Stimulated activated CD4-positive, alpha-beta T cell treated with anti-CD3 and anti-CD28 coated beads, Interleukin-1b, Interleukin-23, amount 100 ng/mL, for 48 hours (primary cell): ENCODE measurements around the gene PDX1.
A peak's percentile ranks its signal among the peaks of the same experiment; 100 is the strongest.

Experiments used
- DNase-seq: peaks from one replicate; pipeline ENCODE4 v3.0.0-alpha.2; 2020

The PDX1 gene

DNA sequence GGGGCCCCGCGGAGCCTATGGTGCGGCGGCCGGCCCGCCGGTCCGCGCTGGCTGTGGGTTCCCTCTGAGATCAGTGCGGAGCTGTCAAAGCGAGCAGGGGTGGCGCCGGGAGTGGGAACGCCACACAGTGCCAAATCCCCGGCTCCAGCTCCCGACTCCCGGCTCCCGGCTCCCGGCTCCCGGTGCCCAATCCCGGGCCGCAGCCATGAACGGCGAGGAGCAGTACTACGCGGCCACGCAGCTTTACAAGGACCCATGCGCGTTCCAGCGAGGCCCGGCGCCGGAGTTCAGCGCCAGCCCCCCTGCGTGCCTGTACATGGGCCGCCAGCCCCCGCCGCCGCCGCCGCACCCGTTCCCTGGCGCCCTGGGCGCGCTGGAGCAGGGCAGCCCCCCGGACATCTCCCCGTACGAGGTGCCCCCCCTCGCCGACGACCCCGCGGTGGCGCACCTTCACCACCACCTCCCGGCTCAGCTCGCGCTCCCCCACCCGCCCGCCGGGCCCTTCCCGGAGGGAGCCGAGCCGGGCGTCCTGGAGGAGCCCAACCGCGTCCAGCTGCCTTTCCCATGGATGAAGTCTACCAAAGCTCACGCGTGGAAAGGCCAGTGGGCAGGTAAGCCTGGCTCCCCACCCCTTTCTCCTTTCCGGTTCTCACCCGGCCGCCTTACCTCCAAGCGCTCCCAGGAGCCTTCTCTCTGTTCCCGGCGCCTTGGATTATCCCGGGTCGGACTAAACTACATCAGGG lies at the start of gene PDX1:
PDX1 (plus strand) TSS at position 67 of the 743 bp plus-strand sequence; CDS start at position 206, 139 bp downstream.
- DNase-seq: no peak

DNA sequence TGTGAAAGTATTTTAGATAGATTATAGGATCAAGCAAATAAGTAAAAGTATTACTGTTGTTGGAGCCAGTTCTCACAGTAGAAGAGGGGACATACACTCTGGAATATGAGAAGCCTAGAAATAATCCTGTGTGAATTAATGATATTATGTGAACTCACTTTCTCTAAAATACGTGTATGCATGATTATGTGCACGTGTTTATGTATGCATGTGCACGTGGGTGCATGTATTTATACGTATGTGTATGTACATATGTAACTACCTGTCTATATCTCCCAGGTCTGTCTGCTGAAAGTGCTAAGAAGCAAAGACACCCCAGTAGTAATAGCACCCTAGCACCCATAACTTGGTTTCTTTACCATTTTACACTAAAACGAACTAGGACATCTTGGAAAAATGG lies 41.5 kb upstream of the PDX1 start:
- no peak for DNase-seq

DNA sequence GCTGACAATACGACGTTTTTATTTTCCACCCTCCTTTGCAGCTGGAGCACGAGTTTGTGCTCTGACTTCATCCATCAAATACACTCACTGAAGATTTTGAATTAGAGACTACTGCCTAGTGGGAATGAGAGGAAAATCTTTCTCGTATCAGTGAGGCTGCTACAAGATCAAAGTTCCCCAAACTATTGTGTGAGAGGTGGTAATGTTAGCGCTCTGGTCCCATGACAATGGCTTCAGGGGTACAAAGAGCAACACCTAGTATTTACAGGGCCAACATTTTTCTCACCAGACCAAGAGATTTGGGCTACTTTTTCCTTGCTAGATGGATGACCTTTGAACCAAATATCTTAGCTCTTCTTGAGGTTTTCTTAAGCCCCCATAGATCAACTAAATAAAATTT lies 30.3 kb upstream of the PDX1 start:
- DNase-seq: no peak

DNA sequence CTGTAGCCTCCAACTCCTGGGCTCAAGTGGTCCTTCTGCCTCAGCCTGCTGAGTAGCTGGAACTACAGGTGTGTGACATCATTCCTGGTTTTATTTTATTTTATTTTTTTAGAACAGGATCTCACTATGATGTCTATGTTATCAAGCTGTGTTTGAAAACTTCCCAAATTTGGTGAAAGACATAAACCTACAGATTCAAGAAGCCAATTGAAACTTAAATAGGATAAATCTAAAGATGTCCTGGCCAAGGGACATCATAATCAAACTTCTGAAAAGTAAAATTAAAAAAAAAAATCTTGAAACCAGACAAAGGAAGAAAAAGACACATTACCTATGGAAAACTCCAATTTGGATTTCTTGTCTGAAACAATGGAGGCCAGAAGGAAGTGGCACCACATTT lies 23.1 kb upstream of the PDX1 start:
- DNase-seq: no peak

DNA sequence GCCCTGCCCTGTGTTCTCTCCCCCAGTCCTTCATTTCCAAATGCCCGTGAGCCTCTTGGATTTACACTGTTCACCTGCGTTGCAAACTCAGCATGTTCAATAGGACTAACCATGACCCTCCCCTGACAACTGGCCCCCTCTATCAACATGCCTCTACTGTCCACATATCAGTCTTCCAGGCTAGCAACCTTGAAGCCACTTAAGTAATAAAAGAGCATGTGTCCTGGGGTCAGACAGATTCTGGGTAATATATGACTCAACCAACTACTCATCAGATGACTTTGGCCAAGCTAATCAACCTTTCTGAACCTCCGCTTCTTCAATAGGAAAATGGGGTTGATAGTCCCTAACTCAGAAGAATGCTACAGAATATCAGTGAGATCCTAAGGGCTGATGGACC lies 15.1 kb upstream of the PDX1 start:
- no peak for DNase-seq

DNA sequence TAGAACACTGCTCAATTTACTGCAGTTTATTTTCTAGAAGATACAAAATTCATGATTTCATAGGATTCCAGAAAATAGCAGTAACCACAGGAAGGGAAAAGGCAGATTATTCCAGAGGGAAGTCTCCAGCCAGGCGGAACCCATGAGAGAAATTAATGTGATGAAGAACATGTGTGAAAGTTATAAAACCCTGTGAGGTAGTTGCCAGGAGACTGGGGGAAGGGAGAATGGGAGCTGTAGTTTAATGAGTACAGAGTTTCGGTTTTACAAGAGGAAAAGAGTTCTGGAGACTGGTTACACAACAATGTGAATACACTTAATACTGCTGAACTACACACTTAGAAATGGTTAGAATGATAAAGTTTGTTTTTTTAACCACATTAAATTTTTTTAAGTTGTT lies 14.2 kb upstream of the PDX1 start:
- DNase-seq: no peak

DNA sequence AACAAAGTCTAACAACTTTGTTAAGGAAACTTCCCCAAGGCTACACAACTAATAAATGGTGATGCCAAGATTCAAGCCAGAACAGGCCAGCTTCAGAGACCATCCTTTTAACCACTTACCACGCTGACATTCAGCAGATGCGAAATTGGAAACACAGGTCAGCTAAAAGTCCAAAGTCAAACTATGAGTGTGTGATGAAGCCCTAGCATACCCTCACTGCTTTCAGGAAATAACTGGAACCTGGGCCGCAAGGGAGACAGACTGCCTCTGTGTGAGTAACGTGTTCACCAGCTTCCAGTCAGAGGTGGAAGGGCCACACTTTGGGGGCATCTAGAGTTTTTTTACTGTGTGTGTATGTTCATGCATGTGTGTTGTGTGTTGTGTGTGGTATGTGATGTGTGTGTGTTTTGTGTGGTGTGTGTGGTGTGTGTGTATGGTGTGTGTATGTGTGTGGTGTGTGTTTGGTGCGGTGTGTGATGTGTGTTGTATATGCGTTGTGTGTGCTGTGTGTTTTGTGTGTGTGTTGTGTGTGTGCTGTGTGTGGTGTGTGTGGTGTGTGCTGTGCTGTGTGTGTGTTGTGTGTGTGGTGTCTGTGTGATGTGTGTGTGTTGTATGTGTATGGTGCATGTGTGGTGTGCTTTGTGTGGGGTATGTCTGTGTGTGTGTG lies 12.5 kb upstream of the PDX1 start:
- DNase-seq: no peak

DNA sequence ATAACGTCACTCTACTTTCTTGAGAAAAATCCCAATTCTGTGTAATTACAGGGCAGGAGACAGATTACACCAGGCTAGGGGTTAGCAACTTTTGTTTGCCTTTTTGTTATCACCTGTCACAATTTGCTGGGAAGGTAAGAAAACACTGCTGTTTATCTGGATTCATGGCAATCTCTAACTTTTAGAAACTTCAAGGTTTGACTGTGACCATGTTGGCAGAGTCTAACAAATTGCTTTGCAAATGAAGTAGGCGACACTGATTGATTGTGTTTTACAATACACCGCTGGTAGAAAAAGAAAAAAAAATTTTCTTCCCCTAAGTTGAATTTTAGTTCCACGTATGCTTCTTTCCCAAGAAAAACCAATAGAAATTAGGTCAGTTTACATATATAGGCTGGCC lies 10.4 kb upstream of the PDX1 start:
- DNase-seq: no peak

DNA sequence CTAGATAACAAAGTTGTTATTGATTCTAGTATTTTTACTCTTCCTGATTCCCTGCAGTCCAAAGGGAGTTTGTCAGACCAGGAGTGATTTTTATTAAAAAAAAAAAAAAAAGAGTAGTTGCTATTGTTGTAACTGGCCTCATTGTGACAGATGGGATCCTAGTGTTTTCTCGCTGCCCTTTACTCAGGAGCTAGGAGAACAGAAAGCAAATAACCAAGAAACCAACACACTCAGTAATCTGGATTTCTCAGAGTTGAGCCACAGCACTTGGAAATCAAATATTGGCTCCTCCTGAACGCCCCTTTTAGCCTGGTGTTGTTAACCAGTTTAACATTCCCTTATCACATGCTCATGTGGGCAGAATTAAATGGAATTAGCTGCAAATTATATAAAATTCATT lies 8.3 kb upstream of the PDX1 start:
- no peak for DNase-seq

DNA sequence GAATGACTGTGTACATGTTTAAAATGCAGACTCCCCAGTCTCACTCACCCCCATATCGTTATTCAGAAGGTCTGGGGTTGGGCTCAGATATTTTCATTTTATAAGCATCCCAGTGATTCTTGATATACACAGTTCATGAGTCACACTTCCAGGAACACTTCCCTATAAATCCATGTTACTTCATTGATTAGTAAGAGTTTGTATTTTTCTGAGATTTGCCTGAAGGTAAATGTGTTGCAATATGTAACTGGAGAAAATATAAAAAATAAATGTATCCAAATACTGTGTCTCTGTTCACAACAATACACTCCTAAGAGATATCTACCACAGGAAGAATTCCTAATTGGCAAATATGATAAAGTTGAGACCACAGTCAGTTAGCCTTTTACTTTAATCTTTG lies 6.6 kb upstream of the PDX1 start:
- no peak for DNase-seq

DNA sequence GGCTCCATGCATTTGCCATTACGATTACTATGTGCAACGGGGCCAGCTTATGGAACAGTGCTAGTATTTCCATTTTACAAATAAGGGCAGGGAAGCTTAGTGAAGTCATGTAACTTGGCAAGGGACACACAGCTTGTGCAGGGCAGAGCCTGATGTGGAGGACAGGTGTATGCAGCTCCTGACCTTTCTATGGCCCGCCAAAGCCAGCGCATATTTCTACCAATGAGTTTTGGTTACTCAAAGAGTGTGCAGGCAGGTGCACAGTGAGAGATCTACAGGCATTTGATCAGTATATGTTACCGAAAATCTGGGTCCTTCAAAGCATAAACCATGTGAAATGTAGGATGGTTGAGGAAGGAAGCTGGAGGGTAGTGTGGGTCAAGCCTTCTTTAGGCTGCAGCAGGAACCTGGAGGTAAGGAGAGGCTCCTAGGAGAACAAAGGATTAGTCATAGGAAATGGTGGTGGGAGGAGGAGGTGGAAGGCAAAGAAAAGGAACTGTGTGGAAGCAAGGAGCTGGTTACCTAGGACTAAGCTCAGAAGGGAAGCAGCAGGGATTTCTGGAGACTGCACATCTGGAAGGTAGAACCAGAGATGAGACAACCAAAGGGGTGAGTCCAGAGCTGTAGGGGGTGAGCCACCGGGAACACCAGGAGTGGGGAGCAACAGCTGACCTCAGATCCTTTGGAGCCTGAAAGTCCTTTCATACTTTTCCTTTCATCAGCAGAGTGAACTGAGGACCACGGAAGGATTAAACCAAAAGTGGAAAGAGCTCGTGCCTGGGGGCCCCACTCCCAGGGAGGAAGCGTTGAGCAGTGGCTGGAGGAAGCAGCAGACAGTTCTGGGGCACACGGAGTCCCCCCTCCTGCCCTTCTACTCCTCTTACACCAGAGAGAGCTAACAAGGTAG lies 4.2 kb upstream of the PDX1 start:
- no peak for DNase-seq

DNA sequence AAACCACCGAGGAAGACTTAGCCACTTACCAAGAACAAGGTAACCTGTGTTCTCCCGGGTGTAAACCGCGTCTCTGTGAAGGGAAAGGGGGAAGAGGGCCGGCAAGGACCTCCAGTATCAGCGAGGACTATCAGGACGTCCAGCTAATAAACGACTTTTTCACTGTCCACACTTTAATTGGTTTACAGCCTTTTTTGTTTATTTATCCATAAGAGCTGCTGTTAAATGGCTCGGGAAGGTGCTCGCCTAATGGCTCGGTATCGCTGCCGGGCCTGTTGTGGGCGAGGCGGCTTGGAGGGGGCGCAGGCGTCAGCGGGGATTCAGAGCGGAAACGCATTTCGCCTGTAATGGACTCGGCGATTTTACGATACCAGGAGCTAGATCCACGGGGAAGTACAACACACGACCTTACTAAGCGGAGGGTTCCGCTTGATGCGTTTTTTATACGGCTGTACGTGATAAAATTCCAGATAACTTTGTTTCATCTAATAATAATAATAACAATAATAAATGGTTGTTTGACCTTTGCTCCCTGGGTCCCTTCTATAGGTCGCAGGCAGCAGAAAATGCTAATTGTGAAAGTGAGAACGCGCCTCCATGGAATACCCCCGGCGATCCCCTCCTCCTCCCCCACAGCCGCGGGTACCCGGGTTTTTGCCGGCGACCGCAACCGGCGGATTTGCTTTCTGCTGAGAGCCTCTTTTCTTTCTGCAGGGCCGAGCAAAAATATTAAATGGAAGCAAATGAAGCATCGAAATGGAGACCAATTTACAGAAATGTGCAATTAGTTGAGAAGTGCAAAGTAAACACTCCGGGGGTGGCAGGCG lies 2.5 kb upstream of the PDX1 start:
- DNase-seq: no peak

DNA sequence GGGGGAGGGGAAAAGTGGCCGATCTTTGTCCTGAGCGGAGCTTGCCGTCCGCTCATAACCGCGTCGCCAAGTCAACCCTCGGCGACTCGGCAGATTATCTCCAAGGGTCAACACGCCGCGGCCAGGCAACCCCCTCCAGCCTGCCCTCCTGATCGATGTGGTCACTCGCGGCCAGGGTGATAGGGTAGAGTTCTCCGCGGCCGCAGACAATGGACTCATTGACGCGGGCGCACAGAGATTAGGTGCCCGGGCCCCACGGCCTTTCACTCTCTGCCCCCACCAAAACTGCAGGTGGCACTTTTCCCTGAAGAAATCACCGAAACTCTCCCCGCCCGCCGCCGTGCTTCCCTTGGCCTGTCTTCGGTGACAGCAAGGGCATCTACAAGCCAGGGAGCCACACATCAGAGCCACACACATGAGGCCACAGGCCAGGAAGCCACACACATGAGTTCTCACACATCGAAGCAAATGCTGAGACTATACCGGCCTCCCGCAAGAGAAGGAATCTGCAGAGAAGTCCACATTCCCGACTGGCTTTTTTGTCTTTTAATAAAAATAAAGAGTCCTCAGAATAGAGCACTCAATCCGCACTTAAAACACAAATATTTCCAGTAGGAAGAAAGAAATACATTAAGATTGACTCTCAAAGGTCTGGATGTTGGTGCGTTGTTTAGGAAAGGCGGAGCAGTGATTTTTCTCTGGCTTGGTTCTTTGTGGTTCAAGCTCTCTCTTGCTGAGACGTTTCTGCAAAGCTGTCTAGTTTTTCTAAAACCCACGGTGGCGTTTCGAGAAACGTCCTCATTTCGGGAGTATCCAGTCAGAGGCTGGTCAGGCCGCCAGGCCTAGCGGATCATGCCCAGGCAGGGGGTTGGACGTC lies 1.5 kb upstream of the PDX1 start:
- no peak for DNase-seq

DNA sequence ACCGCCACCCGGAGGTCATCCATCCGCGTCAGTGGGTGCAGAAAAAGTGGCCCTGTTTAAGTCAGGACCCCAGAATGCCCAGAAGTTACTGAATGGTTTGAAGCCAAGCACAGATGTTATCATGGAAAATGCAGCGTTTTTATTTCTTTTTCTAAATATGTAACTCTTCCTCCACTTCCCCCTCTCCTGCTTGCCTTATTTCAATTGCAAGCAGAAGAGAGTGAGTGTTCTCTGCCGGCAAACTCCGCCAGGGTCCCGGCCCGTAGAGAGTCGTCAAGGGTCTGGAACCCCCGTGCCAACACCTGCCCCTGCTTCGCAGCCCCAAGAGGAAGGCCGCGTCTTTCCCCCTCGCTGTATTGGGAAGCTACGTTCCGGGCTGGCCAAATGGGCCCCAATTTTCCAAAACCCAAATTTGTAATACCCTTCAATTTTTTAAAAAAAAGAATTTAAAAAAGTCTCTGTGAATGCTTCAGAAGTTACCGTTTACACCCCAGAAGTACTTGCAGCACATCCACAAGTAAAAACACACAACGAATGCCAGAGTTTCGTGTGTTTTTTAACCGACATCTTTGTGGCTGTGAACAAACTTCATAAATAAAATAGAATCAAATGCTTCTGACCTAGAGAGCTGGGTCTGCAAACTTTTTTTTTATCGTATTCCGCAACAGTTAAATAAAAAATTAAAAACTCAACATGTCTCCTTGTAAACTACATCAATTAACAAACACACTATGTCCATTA lies 712 bp upstream of the PDX1 start:
- DNase-seq: no peak

DNA sequence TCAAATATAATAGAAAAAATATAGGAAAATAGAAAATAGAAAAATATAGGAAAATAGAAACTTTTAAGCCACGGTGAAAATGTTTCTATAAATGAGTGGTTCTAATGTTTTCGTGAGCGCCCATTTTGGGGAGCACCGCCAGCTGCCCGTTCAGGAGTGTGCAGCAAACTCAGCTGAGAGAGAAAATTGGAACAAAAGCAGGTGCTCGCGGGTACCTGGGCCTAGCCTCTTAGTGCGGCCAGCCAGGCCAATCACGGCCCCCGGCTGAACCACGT lies 204 bp upstream of the PDX1 start:
- peak; percentile 38 for DNase-seq

DNA sequence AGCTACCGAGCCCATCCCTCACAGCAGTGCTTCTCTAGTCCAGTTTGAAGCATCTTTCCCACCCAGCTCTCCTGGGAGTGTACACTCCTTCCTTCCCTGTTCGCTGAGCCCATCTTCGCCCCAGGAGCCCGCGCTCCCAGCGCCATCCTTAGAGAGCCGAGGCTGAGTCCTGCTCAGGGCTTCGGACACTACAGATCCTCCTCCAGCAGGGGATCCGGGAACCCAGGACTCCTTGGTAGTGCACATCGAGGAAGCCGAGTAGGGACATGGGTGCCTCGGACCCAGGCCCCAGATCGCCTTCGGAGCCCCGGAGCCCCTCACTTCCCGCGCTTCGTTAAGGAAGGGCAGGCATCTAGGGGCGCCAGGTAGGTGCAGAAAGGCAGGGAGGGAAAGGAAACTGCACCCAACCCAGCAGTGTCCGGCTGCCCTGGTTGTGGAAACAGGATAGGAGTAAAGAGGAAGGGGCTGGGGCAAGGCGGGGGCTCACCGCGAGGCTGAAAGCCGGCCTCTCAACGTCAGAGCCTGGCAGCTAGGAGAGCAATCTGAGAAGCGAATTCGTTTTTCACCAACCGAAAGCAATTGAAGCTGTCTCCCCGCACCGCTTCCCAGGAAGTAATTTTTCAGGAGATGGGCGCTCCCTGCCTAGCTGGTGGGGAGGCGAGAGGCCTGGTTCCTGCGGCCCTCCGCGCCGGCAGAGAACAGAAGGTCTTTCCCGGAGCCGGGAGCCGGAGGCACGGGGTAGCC lies 1.0 kb downstream of the PDX1 start:
- DNase-seq: no peak

DNA sequence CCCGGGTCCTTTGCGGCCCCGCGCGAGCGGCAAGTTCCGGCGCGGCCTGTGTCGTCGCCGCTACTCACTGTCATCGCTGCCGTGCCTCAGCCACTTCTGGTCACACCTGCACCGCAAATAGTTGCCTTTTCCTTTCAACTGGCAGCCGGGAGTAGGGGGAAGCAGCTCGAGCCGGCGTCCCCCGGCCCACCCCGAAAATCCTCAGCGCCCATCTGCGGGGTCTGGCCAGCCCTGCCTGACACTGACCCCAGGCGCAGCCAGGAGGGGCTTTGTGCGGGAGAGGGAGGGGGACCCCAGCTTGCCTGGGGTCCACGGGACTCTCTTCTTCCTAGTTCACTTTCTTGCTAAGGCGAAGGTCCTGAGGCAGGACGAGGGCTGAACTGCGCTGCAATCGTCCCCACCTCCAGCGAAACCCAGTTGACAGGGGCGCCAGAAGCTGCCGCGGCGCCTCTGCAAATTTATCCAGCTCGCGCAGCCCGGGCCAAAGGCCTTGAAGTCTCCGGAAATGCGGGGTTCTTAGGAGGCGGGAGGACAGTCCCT lies 1.7 kb downstream of the PDX1 start:
- no peak for DNase-seq

DNA sequence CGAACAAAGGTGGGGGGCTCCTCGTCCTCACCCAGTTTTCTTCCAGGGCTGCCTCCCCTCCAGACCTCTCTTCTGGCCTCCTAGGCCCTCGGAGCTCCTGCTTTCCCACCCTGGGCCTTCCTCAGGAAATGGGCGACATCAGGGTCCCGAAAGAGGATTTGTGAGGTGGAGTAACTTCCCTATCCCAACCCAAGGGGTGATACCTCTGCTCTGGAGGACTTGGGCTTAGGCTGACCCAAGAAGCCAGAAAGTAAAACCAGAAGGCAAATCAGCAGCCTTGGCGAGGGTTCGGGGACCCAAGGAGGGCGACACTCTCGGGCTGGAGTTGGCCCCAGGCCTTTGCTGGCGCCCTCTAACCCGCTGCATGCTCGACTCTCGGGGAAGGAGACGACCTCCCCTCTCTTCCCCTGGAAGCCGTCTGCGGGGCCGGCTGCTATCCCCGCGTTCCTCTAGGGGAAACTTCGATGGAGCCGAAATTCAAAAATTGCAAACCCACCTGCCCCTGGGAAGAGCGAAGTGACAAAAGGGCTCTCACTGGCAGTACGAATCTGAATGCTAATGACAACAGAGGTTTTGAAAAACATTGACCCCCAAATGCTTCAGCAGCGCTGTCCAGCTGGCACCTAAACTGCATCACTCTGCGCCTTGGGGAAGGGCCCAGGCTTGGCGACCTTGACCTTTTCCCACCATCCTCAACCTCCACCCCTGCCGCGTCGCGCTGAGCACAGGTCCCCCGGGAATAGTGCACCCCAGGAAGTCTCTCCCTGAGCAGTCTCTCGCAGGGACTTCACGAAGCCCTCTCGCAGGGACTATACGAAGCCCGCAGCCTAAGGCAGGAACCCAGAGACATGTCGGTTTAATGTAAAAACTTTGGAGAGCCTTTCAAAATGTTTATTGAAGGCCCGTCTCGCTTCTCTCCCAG lies 2.4 kb downstream of the PDX1 start:
- DNase-seq: no peak
